ENCODE measurements around the gene URAD.
"Not testable (repeated sequence)": the region's sequence is repeated elsewhere in the genome, so short reads cannot be mapped to it uniquely, and the experiment has no call there.

URAD gene

DNA sequence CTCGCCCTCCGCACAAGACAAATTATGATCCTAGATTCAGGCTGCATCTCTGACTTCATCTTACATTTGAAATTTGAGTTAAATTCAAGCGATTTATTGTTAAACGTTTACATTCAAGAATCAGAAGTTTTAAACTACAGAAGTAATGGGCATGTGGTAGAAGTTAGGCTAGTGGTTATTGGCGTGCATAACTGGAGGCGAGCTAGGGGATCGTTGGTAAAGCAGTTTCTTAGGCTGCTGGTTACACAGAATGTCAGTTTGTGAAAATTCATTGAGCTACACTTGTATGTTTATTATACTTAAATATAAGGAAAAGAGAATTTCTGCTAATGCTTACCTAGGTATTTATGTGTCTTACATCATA is 18.6 kb downstream of the URAD start:
- no peak for DNase-seq

DNA sequence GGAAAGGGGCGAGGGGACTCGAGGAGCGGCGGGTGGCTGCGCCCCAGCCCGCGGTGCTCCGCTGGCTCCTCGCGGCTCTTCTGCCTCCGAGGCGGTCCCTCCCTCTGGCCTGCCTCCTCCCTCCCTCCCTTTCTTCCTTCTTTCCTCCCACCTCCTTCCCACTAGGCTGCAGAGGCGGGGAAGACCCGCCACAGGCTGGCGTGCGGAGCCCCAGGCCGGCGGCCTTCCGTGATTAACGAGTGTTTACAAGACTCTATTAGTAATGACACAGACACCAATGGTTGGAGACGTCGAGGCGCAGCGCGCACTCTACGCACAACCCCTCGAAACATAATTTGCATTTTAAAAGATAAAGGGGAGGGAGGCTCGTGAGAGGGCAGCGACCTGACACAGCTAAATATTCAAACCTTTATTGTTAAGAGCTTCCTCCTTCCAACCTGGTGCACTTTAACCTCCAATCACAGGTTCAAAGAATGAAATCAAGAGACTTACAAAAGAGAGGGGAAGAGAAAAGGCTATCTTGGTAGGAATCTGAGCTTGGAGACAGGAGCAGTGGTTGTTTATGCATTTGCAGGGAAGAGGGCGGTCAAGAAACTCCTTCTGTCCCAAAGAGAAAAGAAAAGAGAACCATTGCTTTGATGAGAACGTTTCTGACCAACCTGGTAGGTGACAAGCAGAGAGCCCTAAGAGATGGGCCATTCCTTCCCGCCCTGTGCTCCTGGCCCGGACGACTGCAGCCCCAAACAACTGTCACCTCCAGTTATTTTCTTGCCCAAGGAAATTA is 19.2 kb downstream of the URAD start, which contains the start of gene CDX2:
CDX2 (minus strand) TSS at position 234 of the 784 bp plus-strand sequence. CDS start 309 bp downstream, outside the sequence.
- DNase-seq = no peak

GRCh38 chr13:27968316-27969081 is 20.0 kb downstream of the URAD start:
- DNase-seq = no peak

GRCh38 chr13:27967736-27968315 is 20.7 kb downstream of the URAD start:
- no peak for DNase-seq

DNA sequence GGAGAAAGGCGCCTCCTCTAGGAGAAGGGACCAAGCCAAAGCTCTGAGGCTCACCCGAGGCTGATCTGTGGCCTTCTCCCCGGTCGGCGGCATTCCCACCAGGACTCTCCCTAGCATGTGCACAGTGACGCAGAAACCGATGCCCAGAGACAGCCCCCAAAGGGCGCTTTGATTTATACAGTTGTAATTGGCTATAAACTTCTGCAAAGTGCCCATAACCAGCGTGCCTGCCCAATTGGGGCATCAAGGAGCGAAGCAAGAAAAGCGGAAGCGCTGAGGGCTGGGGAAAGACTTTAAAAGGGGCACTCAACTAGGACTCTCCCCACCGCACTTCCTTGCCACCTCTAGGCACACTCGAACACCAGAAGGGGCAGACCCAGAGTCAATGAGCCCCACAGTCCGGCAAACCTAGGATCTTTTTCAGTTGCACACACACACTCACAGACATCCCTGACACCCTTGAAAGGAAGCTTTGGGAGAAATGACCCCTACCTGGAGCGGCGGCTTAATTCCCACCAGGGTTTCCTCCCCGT is 21.2 kb downstream of the URAD start:
- DNase-seq = no peak

DNA sequence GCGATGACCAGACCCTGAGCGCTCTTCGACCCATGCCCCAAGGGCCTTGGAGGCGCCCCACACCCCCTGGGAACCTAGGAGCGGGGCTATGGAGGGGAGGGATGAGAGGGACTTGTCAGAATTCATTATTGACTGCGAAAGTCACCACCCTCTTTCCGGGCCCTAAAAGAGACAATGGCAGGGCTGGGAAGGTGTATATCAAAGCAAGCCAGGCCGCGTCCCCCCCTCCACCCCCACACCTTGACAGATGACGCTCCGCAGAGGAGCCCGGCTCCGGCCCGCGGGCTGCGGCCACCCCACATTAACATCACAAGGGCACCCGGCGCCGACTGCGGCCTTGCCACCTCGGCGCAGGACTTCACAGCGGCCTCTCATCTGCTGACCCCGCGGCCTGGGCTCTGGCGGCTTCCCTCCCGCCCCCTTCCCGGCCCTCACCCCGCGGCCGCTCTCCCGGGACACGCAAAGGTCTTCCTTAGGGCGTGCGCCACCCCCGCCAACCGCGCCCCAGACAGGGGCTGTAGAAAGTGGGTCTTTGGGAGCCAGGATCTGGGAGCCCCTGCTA is 21.8 kb downstream of the URAD start:
- no peak for DNase-seq

GRCh38 chr13:27965740-27966640 is 22.5 kb downstream of the URAD start:
- no peak for DNase-seq

GRCh38 chr13:27965343-27965739 is 23.2 kb downstream of the URAD start:
- DNase-seq = no peak

DNA sequence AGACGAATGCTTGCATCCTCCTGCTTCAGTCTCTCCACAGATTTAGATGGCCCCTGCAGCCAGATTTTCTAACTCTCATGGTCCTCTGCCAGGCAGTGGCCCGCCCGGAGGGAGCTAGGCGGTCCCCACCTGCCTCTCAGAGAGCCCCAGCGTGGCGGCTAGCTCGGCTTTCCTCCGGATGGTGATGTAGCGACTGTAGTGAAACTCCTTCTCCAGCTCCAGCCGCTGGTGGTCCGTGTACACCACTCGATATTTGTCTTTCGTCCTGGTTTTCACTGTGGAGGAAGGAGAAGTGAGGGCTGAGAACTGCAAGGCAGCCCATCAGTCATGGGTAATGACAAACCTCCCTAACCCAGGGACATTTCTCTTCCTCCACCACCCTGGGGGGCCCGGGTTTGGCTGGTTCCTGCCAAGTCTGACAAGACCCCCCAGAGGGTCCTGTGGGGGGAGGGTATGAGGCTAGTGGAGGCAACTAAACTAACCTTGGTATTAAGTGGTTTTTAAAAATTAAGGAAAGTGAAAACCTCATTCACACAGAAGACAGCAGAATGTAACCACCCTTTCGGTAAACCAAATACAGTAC is 23.7 kb downstream of the URAD start:
- DNase-seq = no peak

GRCh38 chr13:27964206-27964605 is 24.3 kb downstream of the URAD start:
- not testable (repeated sequence) for DNase-seq

DNA sequence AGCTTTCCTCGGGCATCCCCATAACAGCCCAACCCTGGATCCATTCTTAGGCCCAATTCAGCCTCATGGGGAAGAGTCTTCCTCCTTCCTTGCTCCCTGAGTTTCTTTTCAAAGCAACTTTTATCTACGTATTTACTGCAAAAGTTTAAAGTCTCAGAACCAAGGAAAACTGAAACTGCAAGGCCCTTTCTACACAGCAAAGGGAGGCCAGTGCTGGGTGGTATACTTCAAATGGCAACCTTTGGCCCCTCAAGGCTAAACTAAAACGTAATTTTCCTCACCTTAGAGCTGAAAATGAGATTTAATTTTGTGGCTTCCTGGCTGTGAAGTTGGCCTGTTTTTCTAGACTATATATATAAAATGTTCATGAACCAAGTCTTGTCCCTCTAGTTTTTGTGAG is 25.0 kb downstream of the URAD start:
- no peak for DNase-seq

GRCh38 chr13:27962982-27963381 is 25.5 kb downstream of the URAD start:
- no peak for DNase-seq

- DNase-seq = no peak
Measured at GRCh38 chr13:27962128-27962841, 26.2 kb downstream of the URAD start.

DNA sequence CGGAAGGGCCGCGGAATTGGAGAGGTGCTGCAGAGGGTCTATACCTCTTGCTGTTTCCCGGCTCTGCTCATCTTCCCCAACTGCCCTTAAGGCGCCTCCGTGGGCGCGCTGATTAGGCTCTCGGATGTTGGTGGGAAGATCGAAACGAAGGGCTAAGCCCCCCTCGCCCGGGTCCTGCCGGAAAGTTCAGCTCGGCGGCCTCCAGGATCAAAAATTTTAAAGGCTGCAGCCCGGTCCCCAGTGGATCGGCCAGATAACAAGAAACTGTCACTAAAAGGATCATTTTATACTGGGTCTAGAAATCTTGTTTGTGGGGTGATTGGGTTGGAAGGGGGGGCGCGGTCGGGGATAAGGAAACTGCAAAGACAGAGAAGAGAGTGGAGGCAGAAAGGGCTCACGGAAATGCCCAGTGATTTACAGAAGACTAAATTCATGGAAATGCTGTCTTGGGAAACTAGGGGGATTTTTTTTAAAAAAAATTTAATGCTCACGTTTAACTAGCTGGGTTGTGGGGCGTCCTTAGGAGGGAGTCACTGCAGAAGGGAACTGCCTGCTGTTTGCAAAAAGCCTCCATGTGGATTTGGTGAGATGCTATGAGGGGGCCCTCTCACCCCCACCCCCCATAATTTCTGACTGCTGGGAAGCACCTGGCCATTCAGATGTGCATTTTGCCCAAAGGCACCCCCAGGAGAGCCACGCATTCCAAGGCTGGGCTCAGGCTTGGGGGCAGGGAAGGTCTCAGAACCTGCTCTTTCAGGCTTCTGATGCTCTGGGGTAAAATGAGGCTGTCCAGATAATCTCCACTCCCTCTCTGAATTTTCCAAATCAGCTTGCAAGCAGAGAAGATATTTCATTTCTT is 27.0 kb downstream of the URAD start:
- no peak for DNase-seq

DNA sequence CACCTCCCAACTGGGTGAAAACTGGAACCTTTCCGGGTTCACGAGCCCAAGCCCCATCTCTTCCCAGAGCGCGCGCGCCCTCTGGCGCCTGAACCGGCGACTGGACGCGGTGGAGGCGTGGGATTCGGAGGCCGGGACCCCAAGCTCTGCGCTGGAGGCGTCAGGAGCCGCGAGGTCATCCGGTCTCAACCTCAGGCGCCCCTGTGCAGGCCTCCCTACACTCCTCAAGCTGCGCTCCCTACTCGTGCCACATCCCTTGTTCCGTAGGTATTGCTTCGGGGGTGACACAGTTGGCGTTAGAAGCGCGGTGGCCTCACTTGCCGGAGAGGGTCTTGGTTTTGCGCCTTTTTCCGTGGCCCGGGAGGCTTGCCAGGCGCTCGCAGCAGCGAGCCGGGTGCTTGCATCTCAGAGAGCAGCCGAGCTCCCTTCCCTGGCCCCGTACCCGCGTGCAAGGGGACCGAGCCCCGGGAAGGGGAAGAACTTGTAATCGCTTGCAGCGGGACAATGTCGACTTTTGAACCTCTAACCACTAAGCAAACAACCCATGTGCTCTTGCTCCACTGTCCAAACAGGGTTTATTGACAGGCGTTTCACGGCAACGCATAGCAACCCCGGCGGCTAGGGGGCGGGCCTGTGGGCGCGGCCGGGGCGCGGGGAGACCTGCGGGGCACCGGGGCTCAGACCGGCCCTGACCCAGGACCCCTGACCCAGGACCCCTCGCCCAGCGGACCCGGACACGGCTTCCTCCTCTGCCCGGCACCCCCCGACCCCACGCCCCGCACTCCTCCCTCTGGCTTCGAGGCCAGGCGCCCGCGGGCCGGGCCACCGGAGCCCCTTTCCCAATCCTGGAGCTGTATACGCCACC is 27.9 kb downstream of the URAD start:
- peak; percentile 62 for DNase-seq

- no peak for DNase-seq
Measured at GRCh38 chr13:27959976-27960361, 28.5 kb downstream of the URAD start.

GRCh38 chr13:27956576-27957300 is 31.8 kb downstream of the URAD start:
- DNase-seq = no peak

DNA sequence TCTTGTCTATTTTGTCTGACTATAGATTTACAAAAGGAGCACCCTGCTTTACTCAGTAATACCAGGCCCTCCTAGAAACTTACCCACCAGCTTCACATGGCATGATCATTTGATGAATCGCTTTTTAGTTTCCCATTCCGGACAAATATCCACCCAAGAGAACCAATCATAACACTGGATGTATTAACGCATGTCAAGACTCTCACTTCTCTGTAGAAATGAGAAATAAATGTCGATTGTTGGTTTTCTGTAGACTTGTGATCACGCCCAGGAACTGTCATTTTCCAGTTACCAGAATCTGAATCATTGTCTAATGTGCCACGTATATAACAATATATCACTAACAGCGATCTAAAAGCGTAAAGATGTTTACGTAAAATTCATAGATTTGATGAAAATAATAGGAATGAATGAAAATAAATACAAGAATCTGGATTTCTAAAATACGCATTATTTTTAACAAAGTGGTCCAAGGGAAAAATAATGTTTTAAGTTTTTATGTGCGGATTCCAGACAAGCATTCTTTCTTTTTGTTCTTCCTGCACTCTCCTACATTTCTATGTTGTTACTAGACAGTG is 33.4 kb downstream of the URAD start:
- no peak for DNase-seq

All from stimulated activated CD4-positive, alpha-beta T cell treated with anti-CD3 and anti-CD28 coated beads, Interleukin-15, amount 100 ng/mL, for 24 hours (primary cell).